Measurements from ENCODE around the gene NINJ2. TPM values are rescaled to one million over a fixed set of nuclear protein-coding genes. Genes with fewer than 3 reads are reported as not detected.
"Not testable (repeated sequence)": the region's sequence is repeated elsewhere in the genome, so short reads cannot be mapped to it uniquely, and the experiment has no call there.

The NINJ2 gene
- polyA plus RNA-seq (2013, experiment 1 of 2; ENCODE audit: insufficient read length) = 0.89 TPM
- 0.88 TPM for polyA plus RNA-seq (2013, experiment 2 of 2; ENCODE audit: insufficient read length)

GRCh38 chr12:663293-663871, at the start of gene NINJ2:
TSS of gene NINJ2 (minus strand) at chr12:663445. CDS start at chr12:663360, 85 bp downstream.
- DNase-seq = no peak

GRCh38 chr12:712172-712863, 49.1 kb upstream of the NINJ2 start:
- no peak for DNase-seq

GRCh38 chr12:709455-710020, 46.3 kb upstream of the NINJ2 start:
- no peak for DNase-seq

GRCh38 chr12:708084-708483, 44.8 kb upstream of the NINJ2 start:
- DNase-seq = not testable (repeated sequence)

- no peak for DNase-seq
Observed at GRCh38 chr12:704516-705242, 41.4 kb upstream of the NINJ2 start.

- no peak for DNase-seq
Observed at GRCh38 chr12:701896-702539, 38.8 kb upstream of the NINJ2 start.

- DNase-seq = no peak
Observed at GRCh38 chr12:700016-700415, 36.8 kb upstream of the NINJ2 start.

- not testable (repeated sequence) for DNase-seq
Observed at GRCh38 chr12:698222-698621, 35.0 kb upstream of the NINJ2 start.

GRCh38 chr12:697481-697880, 34.2 kb upstream of the NINJ2 start:
- DNase-seq = no peak

- DNase-seq = no peak
Observed at GRCh38 chr12:694734-695503, 31.7 kb upstream of the NINJ2 start.

- no peak for DNase-seq
Observed at GRCh38 chr12:693934-694533, 30.8 kb upstream of the NINJ2 start.

GRCh38 chr12:692274-692673, 29.0 kb upstream of the NINJ2 start:
- DNase-seq = no peak

GRCh38 chr12:690466-690865, 27.2 kb upstream of the NINJ2 start:
- DNase-seq = no peak

GRCh38 chr12:685388-685787, 22.1 kb upstream of the NINJ2 start:
- no peak for DNase-seq

GRCh38 chr12:684416-684815, 21.2 kb upstream of the NINJ2 start:
- no peak for DNase-seq

GRCh38 chr12:681568-682256, 18.5 kb upstream of the NINJ2 start:
- DNase-seq = no peak

- DNase-seq = no peak
Observed at GRCh38 chr12:678747-679712, 15.8 kb upstream of the NINJ2 start.

- no peak for DNase-seq
Observed at GRCh38 chr12:675562-675961, 12.3 kb upstream of the NINJ2 start.

GRCh38 chr12:674272-674781, 11.1 kb upstream of the NINJ2 start:
- DNase-seq = no peak

Data from fibroblast of skin of abdomen (primary cell).